NCI-H82 (cell line): ENCODE results near the gene CRISP3.
A peak's percentile ranks its signal among the peaks of the same experiment; 100 is the strongest.
"Not testable (repeated sequence)": the region's sequence is repeated elsewhere in the genome, so short reads cannot be mapped to it uniquely, and the experiment has no call there.

Experiments used
- DNase-seq: peaks from one replicate; lab custom pipeline; 2025; lab: John Stamatoyannopoulos, UW

Gene CRISP3

GRCh38 chr6:49744259-49744658 lies at the start of gene CRISP3:
CRISP3 (minus strand) TSS chr6:49744388; CDS start chr6:49744367, 21 bp downstream.
- no peak for DNase-seq

GRCh38 chr6:49790341-49790740 lies 46.2 kb upstream of the CRISP3 start:
- no peak for DNase-seq

GRCh38 chr6:49787176-49787575 lies 43.0 kb upstream of the CRISP3 start, which contains the start of gene PGK2:
PGK2 (minus strand) TSS chr6:49787285; CDS start chr6:49787187, 98 bp downstream.
- peak; percentile 28 for DNase-seq

GRCh38 chr6:49784272-49784671 lies 40.1 kb upstream of the CRISP3 start:
- DNase-seq = no peak

GRCh38 chr6:49782725-49783124 lies 38.5 kb upstream of the CRISP3 start:
- DNase-seq = no peak

GRCh38 chr6:49782293-49782692 lies 38.1 kb upstream of the CRISP3 start:
- DNase-seq = no peak

- no peak for DNase-seq
Observed at GRCh38 chr6:49776444-49776843, 32.3 kb upstream of the CRISP3 start.

GRCh38 chr6:49775043-49775442 lies 30.9 kb upstream of the CRISP3 start:
- no peak for DNase-seq

- DNase-seq = no peak
Observed at GRCh38 chr6:49772285-49772684, 28.1 kb upstream of the CRISP3 start.

GRCh38 chr6:49766762-49767161 lies 22.6 kb upstream of the CRISP3 start:
- DNase-seq = no peak

GRCh38 chr6:49764571-49765236 lies 20.5 kb upstream of the CRISP3 start:
- DNase-seq = peak; percentile 26

- no peak for DNase-seq
Observed at GRCh38 chr6:49743429-49743828, 759 bp downstream of the CRISP3 start.

GRCh38 chr6:49739423-49739822 lies 4.8 kb downstream of the CRISP3 start:
- DNase-seq = no peak

- no peak for DNase-seq
Observed at GRCh38 chr6:49736017-49736508, 8.1 kb downstream of the CRISP3 start.

- DNase-seq = no peak
Observed at GRCh38 chr6:49733680-49734079, 10.5 kb downstream of the CRISP3 start.

- no peak for DNase-seq
Observed at GRCh38 chr6:49732781-49733180, 11.4 kb downstream of the CRISP3 start.

GRCh38 chr6:49730251-49730650 lies 13.9 kb downstream of the CRISP3 start:
- DNase-seq = no peak

- not testable (repeated sequence) for DNase-seq
Observed at GRCh38 chr6:49723917-49724316, 20.3 kb downstream of the CRISP3 start.

GRCh38 chr6:49721297-49721696 lies 22.9 kb downstream of the CRISP3 start:
- no peak for DNase-seq

- no peak for DNase-seq
Observed at GRCh38 chr6:49720372-49720771, 23.8 kb downstream of the CRISP3 start.

GRCh38 chr6:49713346-49713745 lies 30.8 kb downstream of the CRISP3 start, which contains the start of gene CRISP2:
CRISP2 (minus strand) TSS chr6:49713543; CDS start chr6:49709196, 4,347 bp downstream.
- DNase-seq = no peak

GRCh38 chr6:49698478-49698877 lies 45.7 kb downstream of the CRISP3 start:
- peak; percentile 15 for DNase-seq

GRCh38 chr6:49693512-49693911 lies 50.7 kb downstream of the CRISP3 start:
- no peak for DNase-seq

- no peak for DNase-seq
Observed at GRCh38 chr6:49692534-49692933, 51.7 kb downstream of the CRISP3 start.
